Glomerular endothelial cell (primary cell): ENCODE measurements around the gene RBBP8. TPM values are rescaled to one million over a fixed set of nuclear protein-coding genes. Genes with fewer than 3 reads are reported as not detected.
"Not testable (repeated sequence)": the region's sequence is repeated elsewhere in the genome, so short reads cannot be mapped to it uniquely, and the experiment has no call there.

Experiments
- DNase-seq: peaks from one replicate; pipeline ENCODE4 v3.0.0-alpha.2; 2011; ENCODE audit warnings: low read depth, low spot score; ENCODE audit errors: extremely low read depth
- total RNA-seq: library from RNA; depleted of rRNA; stranded (reverse); fragments of >200 nt; gene quantifications from 2 replicates; pipeline ENCODE4 v1.2.3, GENCODE V29; 2015

RBBP8 gene
- total RNA-seq, 1 donor from 2014 or later: 11.8 TPM

- no peak for DNase-seq
These were observed 6.5 kb downstream of the RBBP8 start for GRCh38 chr18:22939649-22940048.

DNA sequence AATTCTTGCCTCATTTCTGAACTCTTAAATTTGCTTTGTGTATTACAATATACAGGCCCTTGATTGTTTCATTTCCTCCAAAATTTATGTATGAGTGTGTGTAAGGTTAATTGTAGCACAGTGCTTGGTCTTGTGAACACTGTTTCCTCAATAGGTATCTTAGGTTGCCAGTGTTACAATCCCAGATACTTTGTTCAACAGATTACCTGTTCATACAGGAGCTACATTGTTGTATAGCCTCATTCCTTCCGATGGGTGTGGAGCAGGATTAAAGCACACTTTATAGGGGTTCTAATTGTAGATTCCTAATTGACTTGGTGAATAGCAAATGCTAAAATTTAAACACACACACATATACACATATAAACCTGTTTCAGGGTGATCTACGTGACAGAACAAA, 10.7 kb downstream of the RBBP8 start:
- no peak for DNase-seq

GRCh38 chr18:22946217-22946616, 13.1 kb downstream of the RBBP8 start:
- no peak for DNase-seq

- DNase-seq: no peak
These were observed 13.7 kb downstream of the RBBP8 start for GRCh38 chr18:22946846-22947245.

DNA sequence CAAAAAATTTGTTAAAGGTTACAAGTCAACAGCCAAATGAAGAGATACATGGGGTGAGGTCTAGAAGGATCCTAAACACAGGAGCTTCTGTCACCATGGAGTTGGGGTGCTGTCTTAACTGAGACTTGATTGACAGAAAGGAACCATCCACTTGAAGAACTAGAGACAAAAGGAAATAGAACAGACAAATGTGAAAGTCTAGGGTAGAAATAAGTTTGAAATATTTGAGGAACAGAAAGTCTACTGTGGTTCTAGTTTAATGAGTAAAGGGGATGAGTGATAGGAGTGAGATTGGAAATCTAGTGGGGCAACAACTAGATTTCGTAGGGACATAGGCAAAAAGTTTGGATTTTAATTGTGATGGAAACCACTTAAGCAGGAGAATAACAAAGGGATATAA, 18.7 kb downstream of the RBBP8 start:
- no peak for DNase-seq

DNA sequence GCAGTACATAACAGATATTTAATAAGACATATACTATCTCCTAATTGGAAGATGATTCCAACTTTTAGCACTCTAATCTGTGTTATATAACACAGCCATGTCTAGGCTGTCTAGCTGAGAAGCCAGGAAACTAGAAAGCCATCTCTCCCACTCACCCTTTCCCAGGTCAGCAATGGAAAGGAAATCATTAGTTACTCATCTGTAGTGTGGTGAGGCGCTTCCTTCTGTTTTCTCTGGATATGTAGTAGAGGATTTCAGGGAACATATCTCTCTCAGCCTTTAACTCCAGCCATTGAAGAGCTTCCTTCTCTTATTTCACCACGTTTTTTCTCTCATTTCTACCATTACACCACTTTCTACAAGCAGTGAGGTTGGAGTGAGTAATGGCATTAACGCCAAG, 19.4 kb downstream of the RBBP8 start:
- DNase-seq: no peak

GRCh38 chr18:22953982-22954381, 20.9 kb downstream of the RBBP8 start:
- not testable (repeated sequence) for DNase-seq

DNA sequence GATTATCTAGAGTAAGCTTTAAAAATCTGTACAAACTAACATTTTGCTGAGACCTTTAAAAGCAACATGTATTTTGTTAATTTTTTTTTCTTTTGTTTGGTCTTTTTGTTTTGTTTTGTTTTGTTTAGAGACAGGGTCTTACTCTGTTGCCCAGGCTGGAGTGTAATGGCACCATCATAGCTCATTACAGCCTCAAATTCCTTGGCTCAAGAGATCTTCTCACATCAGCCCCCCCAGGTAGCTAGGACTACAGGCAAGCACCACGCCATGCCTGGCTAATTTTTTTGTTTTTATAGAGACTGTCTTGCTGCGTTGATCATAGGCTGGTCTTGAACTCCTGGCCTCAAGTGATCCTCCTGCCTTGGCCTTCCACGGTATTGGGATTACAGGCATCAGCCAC, 23.1 kb downstream of the RBBP8 start:
- no peak for DNase-seq

DNA sequence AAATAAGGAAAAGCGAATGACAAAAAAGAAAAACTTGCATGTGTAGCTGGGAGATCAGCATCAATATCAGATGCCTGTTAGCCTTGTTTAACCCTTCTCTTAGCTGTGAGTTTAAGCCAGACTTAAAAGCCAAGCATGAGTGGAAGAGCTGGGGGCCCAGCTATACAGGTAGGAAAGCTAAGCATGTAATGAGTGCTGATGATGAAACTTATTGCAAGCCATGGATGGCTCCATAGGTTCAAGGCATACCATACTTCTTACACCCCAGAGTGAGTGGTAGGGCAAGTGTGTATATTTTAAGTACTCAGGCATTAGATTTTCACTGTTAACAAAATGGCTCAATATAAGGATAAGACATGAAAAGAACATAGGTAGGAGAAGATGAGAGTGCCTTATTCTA, 28.0 kb downstream of the RBBP8 start:
- DNase-seq: no peak

DNA sequence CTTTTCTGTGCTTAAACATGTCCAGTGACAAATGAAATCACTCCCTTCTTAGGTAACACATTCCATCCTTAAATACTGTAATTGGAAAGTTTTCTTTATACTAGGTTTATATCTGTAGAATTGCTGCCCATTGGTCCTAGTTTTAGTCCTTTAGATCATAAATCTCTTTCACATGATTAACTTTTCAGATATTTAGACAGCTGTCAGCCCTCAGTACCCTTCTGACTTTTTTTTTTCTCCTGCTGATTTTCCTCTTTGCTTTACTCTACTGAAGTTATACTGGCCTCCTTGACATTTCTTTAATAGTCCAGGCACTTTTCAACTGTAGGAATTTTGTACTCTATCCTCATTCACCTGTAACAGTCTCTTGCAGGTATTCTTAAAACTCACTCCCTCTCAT, 28.9 kb downstream of the RBBP8 start:
- DNase-seq: no peak

DNA sequence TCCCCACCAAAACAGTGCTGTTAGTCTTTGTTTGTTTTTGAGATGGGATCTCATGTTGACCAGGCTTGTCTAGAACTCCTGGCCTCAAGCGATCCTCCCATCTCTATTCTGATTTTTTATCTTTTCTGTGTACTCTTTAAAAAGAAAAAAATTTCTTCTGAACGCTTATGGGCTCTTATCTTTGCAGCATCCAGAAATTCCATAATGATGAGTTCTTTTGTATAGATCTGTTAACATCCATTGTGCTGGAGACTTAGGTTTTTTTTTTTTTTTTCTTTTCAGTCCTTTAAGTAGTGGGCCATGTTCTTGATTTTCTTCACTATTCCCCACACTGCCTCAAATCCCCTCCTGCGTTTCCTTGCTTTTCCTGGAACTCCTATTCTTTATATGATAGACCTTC, 31.0 kb downstream of the RBBP8 start:
- no peak for DNase-seq

GRCh38 chr18:22964722-22965121, 31.6 kb downstream of the RBBP8 start:
- no peak for DNase-seq

- no peak for DNase-seq
These were observed 37.9 kb downstream of the RBBP8 start for GRCh38 chr18:22971038-22971437.

- DNase-seq: no peak
These were observed 40.9 kb downstream of the RBBP8 start for GRCh38 chr18:22974001-22974400.

- DNase-seq: no peak
These were observed 41.6 kb downstream of the RBBP8 start for GRCh38 chr18:22974707-22975106.

DNA sequence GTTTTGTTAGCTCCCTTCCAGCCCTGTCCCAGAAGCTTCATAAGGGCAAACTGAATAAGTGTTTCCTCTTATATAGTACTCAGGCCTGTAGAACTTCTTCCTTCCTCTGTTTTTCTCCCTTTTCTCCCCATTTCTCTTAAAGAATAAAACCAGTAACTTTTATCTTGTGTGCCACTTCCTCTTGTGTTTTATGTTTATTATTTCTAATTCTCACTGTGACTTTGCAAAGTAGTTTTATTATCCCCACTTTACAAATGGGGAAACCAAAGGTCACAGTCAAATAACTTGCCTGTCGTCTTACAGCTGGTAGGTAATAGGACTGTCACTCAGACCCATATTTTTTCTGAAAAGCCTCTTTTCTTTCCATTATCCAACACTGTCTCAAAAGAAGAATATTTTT, 42.4 kb downstream of the RBBP8 start:
- no peak for DNase-seq

DNA sequence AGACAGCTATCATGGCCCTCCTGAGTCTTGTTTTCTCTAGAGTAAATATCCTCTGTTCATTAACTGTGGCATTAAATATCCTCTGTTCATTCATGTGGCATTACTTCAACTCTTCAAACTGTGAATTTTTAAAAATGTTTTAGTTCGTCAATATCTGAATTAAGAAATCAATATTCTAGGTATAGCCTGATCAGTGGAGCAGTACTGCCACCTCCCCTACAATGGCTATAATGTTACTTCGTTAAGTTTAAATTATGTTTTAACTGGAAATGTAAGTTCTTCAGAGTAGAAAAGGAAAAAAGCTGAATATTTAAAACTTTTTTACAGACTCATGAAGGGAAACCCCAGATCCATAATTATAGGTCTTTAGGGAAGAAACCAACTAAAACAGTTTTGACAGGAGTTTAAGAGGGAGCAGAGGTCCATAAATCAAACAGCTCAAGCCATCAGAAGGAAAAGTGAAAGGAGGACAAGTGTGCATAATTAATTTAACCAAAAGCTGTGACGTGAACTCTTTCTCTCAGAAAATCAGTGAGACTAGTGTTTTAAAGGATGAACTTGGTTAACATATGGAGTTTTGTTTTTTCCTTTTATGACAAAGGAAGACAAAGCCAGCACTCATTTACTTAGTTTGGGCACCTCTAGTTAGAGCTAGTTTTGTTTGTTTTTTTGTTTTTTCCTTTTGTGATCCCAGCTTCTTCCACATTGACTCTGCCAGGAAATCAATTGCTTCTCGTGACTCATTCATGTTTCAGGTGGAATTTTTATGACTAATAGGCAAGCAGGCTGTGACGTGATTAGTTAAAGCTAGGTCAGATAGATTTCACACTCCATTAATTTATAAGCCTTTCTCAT, 44.9 kb downstream of the RBBP8 start:
- peak; percentile 72 for DNase-seq

GRCh38 chr18:22980394-22980793, 47.3 kb downstream of the RBBP8 start:
- no peak for DNase-seq

DNA sequence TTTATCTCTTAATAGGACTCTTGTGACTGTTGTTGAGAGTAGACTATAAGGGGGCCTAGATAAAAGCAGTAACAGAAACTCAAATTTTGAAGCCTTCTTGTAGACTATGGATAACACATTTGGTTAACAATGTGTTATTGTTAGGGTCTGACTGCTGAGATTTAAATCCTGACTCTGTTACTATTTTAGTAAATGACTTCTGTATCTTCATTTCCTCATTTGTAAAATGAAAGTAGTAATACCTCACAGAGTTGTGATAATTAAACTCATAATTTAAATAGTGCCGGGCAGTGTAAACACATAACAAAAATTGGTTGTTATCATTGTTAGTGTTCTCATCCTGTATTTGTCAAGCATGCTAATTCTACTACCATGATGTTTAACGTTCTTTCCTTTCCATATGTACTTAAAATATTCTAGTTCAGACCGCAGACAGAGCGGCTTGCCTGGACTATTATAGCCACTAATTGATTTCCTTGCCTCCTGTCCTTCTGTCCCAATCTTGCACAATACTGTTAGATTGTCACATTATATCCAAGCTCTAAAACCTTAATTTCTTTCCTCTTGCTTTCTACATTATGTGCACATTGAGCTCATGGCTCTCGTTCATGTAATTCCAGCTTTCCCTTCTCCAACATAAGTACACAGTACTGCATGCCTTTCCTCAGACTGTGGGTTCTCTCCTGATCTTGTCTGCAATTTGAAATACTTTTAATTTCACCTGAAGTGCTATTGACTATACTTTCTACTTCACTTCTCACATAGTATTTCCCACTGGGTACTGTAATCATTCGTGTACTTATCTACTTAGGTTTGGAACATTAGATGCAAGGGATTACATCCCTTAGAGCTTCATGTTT, 48.4 kb downstream of the RBBP8 start:
- DNase-seq: no peak

GRCh38 chr18:22983175-22983574, 50.0 kb downstream of the RBBP8 start:
- no peak for DNase-seq

- no peak for DNase-seq
These were observed 52.1 kb downstream of the RBBP8 start for GRCh38 chr18:22985250-22985649.
